Activated naive CD8-positive, alpha-beta T cell (primary cell): ENCODE data around the gene PLEKHM3.

Experiments used
- H3K27ac Mint-ChIP-seq: one replicate; pipeline ENCODE4 v1.8.0; 2021; ENCODE audit warnings: mixed read lengths
- H3K27me3 Mint-ChIP-seq: one replicate; pipeline ENCODE4 v1.8.0; 2021; ENCODE audit warnings: mixed read lengths
- H3K36me3 Mint-ChIP-seq: one replicate; pipeline ENCODE4 v1.8.0; 2021; ENCODE audit warnings: mixed read lengths
- H3K4me1 Mint-ChIP-seq: one replicate; pipeline ENCODE4 v1.8.0; 2021; ENCODE audit warnings: low read depth, mixed read lengths
- H3K4me3 Mint-ChIP-seq: one replicate; pipeline ENCODE4 v1.8.0; 2021; ENCODE audit warnings: mild to moderate bottlenecking, mixed read lengths
- H3K9me3 Mint-ChIP-seq: one replicate; pipeline ENCODE4 v1.8.0; 2021; ENCODE audit warnings: low read depth, mixed read lengths

The PLEKHM3 gene

DNA sequence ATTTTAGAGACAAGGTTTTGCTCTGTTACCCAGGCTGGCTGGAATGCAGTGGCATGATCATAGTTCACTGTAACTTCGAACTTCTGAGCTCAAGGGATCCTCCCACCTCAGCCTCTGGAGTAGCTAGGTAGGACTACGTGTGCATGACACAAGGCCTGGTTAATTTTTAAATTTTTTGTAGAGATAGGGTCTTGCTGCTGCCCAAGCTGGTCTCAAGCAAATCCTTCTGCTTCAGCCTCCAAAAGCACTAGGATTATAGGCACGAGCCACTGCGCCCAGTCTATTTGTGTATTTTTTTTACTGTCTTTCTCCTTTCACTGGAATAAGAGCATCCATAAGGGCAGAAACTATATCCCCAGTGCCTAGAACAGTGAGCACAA, 89.3 kb downstream of the PLEKHM3 start:
- no peaks in the 10 kb centered on the region for H3K27me3 Mint-ChIP-seq
- no peaks in the 10 kb centered on the region for H3K36me3 Mint-ChIP-seq
- H3K27ac Mint-ChIP-seq = no peak overlapping the region
- no peak overlapping the region for H3K4me3 Mint-ChIP-seq
- no peaks in the 10 kb centered on the region for H3K4me1 Mint-ChIP-seq
- H3K9me3 Mint-ChIP-seq = no peaks in the 10 kb centered on the region

GRCh38 chr2:207935121-207935990, 90.0 kb downstream of the PLEKHM3 start:
- H3K4me3 Mint-ChIP-seq = no peak overlapping the region
- no peaks in the 10 kb centered on the region for H3K4me1 Mint-ChIP-seq
- H3K27me3 Mint-ChIP-seq = no peaks in the 10 kb centered on the region
- H3K9me3 Mint-ChIP-seq = no peaks in the 10 kb centered on the region
- no peak overlapping the region for H3K27ac Mint-ChIP-seq
- H3K36me3 Mint-ChIP-seq = peaks cover 2% of the 10 kb centered on the region

GRCh38 chr2:207934720-207935119, 90.6 kb downstream of the PLEKHM3 start:
- no peaks in the 10 kb centered on the region for H3K27me3 Mint-ChIP-seq
- H3K9me3 Mint-ChIP-seq = no peaks in the 10 kb centered on the region
- peaks cover 2% of the 10 kb centered on the region for H3K36me3 Mint-ChIP-seq
- no peak overlapping the region for H3K4me3 Mint-ChIP-seq
- no peaks in the 10 kb centered on the region for H3K4me1 Mint-ChIP-seq
- H3K27ac Mint-ChIP-seq = no peak overlapping the region

DNA sequence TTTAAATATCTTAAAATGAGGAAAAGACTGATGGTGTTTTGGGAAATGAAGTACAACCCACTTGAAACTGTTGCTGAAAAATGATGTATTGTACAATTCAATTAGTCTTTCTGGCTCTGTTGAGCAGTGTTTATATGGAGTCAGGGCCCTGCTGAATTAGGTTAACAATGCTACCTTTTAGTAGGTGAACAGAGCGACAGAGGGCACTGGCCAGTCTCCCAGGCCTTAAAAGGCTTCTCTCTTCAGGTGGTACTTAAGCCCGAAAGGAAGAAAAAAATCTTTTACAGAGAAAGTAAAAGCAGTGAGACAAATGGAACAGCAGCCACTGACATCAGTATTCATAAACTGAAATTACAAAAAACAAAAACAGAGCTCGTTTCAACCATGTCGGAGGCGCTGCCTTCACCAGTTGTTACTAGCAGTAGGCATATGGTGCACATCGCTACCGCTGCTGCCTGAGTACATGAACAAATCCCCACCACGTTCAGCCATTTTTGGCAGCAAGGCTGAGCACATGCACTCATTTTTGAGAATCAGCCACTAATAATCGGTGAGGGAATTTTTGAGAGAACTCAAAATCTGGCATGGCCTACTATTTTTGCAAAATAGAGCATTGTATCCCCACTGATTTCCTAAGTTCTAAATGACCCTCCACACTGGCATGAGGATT, 91.8 kb downstream of the PLEKHM3 start:
- Mint-ChIP-seq H3K36me3 (peaks cover 2% of the 10 kb centered on the region), H3K9me3 (no peaks in the 10 kb centered on the region), H3K4me1 (no peaks in the 10 kb centered on the region), H3K27ac (no peak overlapping the region), H3K27me3 (no peaks in the 10 kb centered on the region), H3K4me3 (no peak overlapping the region)

GRCh38 chr2:207932106-207932505, 93.2 kb downstream of the PLEKHM3 start:
- no peak overlapping the region for H3K4me3 Mint-ChIP-seq
- H3K27ac Mint-ChIP-seq = no peak overlapping the region
- H3K27me3 Mint-ChIP-seq = no peaks in the 10 kb centered on the region
- peaks cover 2% of the 10 kb centered on the region for H3K36me3 Mint-ChIP-seq
- no peaks in the 10 kb centered on the region for H3K9me3 Mint-ChIP-seq
- no peaks in the 10 kb centered on the region for H3K4me1 Mint-ChIP-seq

DNA sequence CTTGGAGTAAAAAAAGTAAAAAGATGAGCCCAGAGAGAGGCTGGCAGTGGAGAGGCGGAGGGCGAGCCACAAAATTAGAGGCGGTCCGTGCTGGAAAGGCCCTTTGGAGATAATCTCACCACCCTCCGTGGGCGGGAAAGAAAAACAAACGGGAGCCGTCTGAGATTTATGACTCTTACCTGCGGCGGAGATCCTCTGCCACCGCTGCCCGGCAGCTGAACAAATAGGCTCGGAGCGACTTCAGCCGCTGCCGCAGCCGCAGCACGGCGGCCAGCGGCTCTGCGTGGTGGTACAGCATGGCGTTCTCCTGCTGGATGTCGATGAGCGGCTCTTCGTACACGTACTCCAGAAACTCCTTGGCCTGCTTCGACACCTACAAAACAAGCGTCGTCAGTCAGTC, 94.6 kb downstream of the PLEKHM3 start:
- H3K4me3 Mint-ChIP-seq = no peak overlapping the region
- H3K4me1 Mint-ChIP-seq = peaks cover 10% of the 10 kb centered on the region
- peaks cover 2% of the 10 kb centered on the region for H3K36me3 Mint-ChIP-seq
- H3K27ac Mint-ChIP-seq = no peak overlapping the region
- H3K27me3 Mint-ChIP-seq = no peaks in the 10 kb centered on the region
- no peaks in the 10 kb centered on the region for H3K9me3 Mint-ChIP-seq

DNA sequence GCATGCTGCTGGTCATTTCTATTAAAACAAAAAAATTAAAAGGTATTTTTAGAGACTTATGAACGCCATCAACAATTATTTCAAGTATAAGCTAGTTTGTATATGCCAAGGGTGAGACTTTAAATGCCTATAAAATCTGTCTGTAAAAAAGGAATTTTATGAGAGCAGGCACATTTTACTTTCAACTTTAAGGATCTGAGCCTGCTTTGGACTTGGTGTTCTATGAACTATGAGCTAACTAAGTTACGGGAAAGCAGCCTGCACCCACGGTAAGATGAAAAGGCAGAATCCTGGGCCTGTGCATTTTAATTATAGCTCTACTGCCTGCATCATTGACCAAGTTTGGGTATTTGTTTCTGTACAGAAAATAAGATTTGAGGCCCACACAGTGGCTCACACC, 95.4 kb downstream of the PLEKHM3 start:
- H3K27ac Mint-ChIP-seq = no peak overlapping the region
- H3K9me3 Mint-ChIP-seq = no peaks in the 10 kb centered on the region
- H3K4me1 Mint-ChIP-seq = peaks cover 17% of the 10 kb centered on the region
- no peak overlapping the region for H3K4me3 Mint-ChIP-seq
- H3K36me3 Mint-ChIP-seq = peaks cover 2% of the 10 kb centered on the region
- no peaks in the 10 kb centered on the region for H3K27me3 Mint-ChIP-seq

GRCh38 chr2:207928079-207928478, 97.2 kb downstream of the PLEKHM3 start:
- Mint-ChIP-seq H3K4me3 (no peak overlapping the region), H3K36me3 (peaks cover 2% of the 10 kb centered on the region), H3K27me3 (no peaks in the 10 kb centered on the region), H3K9me3 (no peaks in the 10 kb centered on the region), H3K4me1 (peaks cover 25% of the 10 kb centered on the region), H3K27ac (no peak overlapping the region)

GRCh38 chr2:207926989-207927300, 98.4 kb downstream of the PLEKHM3 start:
- H3K27ac Mint-ChIP-seq = no peak overlapping the region
- H3K4me3 Mint-ChIP-seq = no peak overlapping the region
- H3K9me3 Mint-ChIP-seq = no peaks in the 10 kb centered on the region
- H3K27me3 Mint-ChIP-seq = no peaks in the 10 kb centered on the region
- peaks cover 2% of the 10 kb centered on the region for H3K36me3 Mint-ChIP-seq
- H3K4me1 Mint-ChIP-seq = peaks cover 25% of the 10 kb centered on the region

GRCh38 chr2:207926133-207926988, 99.0 kb downstream of the PLEKHM3 start:
- Mint-ChIP-seq H3K4me3 (no peak overlapping the region), H3K9me3 (no peaks in the 10 kb centered on the region), H3K27ac (no peak overlapping the region), H3K36me3 (peaks cover 5% of the 10 kb centered on the region), H3K4me1 (peaks cover 25% of the 10 kb centered on the region), H3K27me3 (no peaks in the 10 kb centered on the region)

- no peaks in the 10 kb centered on the region for H3K9me3 Mint-ChIP-seq
- no peak overlapping the region for H3K27ac Mint-ChIP-seq
- peaks cover 25% of the 10 kb centered on the region for H3K4me1 Mint-ChIP-seq
- H3K27me3 Mint-ChIP-seq = no peaks in the 10 kb centered on the region
- peaks cover 5% of the 10 kb centered on the region for H3K36me3 Mint-ChIP-seq
- H3K4me3 Mint-ChIP-seq = peak overlapping the region; percentile 46
Observed at GRCh38 chr2:207925601-207926000, 99.7 kb downstream of the PLEKHM3 start.

GRCh38 chr2:207921606-207922005, 103.7 kb downstream of the PLEKHM3 start:
- H3K36me3 Mint-ChIP-seq = peaks cover 16% of the 10 kb centered on the region
- H3K27ac Mint-ChIP-seq = no peak overlapping the region
- H3K27me3 Mint-ChIP-seq = no peaks in the 10 kb centered on the region
- H3K4me3 Mint-ChIP-seq = no peak overlapping the region
- H3K4me1 Mint-ChIP-seq = peaks cover 22% of the 10 kb centered on the region
- H3K9me3 Mint-ChIP-seq = no peaks in the 10 kb centered on the region

DNA sequence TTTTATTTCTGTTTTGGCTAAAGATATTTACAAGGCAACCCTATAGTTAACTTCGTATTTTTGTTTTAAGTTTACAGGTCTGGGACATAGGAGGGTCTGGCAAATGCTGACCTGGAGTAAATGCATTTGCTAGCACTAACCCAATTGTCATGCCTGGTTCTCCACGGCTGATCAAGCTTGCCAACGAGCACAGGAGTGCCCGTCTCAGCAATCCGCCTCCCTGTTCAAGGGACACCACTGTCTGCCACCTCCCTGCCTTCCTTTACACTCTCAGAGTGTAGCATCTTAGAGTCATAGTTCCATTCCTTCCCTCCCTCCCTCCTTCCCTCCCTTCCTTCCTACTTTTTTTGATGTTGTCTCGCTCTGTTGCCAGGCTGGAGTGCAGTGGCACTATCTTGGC, 104.6 kb downstream of the PLEKHM3 start:
- H3K4me3 Mint-ChIP-seq = no peak overlapping the region
- H3K9me3 Mint-ChIP-seq = no peaks in the 10 kb centered on the region

GRCh38 chr2:207920321-207920720, 105.0 kb downstream of the PLEKHM3 start:
- Mint-ChIP-seq H3K27me3 (no peaks in the 10 kb centered on the region), H3K9me3 (no peaks in the 10 kb centered on the region), H3K4me3 (no peak overlapping the region), H3K36me3 (peaks cover 16% of the 10 kb centered on the region), H3K27ac (no peak overlapping the region), H3K4me1 (peaks cover 10% of the 10 kb centered on the region)

More for the DNA sequence above, 104.6 kb downstream of the PLEKHM3 start:
- Mint-ChIP-seq H3K27me3 (no peaks in the 10 kb centered on the region), H3K4me1 (peaks cover 14% of the 10 kb centered on the region), H3K27ac (no peak overlapping the region), H3K36me3 (peaks cover 16% of the 10 kb centered on the region)
